B cell (primary cell): ENCODE data around the gene CDCA7L. TPM values are rescaled to one million over a fixed set of nuclear protein-coding genes. Genes with fewer than 3 reads are reported as not detected.

Experiments
- ATAC-seq: fragments of 200-7000 bp; cut with Tn5 transposase; one replicate; pipeline ENCODE4 v1.10.0; 2021; ENCODE audit warnings: low read depth, mild to moderate bottlenecking, moderate number of reproducible peaks, moderate library complexity
- CTCF ChIA-PET: fragments of 350-600 bp; sonication (Branson Sonifier 250); formaldehyde crosslinking; loops from one replicate; lab custom pipeline; 2021; ENCODE audit warnings: antibody characterized with exemption, inconsistent platforms; lab: Charles Lee
- POLR2A ChIA-PET: fragments of 350-600 bp; sonication (Branson Sonifier 250); formaldehyde crosslinking; loops from one replicate; lab custom pipeline; 2021; ENCODE audit warnings: antibody characterized with exemption; lab: Charles Lee
- DNase-seq: peaks from one replicate; pipeline ENCODE4 v3.0.0; 2013
- H2AFZ ChIP-seq: 2 replicates; pipeline ENCODE4 v1.6.1; 2012; ENCODE audit warnings: mild to moderate bottlenecking, low read depth, low read length; ENCODE audit not compliant: insufficient read depth, poor library complexity, severe bottlenecking
- H3K27ac ChIP-seq, 2 donors: 1 replicate in 1 of 2; 2 replicates in 1 of 2; pipeline ENCODE4 v1.5.1; 2012 to 2013; ENCODE audit warnings: low read length in 2 of 2, mild to moderate bottlenecking in 2 of 2, moderate library complexity in 1 of 2
- H3K27me3 ChIP-seq, 4 experiments: fragments of 200-600 bp in 1 of 4; sonication (generic) in 1 of 4; replicated peaks in 1 of 4; 1 replicate in 2 of 4; 2 replicates in 2 of 4; pipeline versions ENCODE4 v1.6.1 to v1.7.0; 2013 to 2016; ENCODE audit warnings: low read length in 3 of 4, mild to moderate bottlenecking in 2 of 4, mixed read lengths in 1 of 4, moderate library complexity in 1 of 4; ENCODE audit not compliant: insufficient read depth in 4 of 4, control insufficient read depth in 3 of 4; ENCODE audit errors: control extremely low read depth in 1 of 4
- H3K36me3 ChIP-seq, 2 experiments: replicated peaks in 1 of 2; 1 replicate in 1 of 2; 2 replicates in 1 of 2; pipeline versions ENCODE4 v1.6.1 to v1.7.1; 2013; ENCODE audit warnings: low read length in 1 of 2; ENCODE audit not compliant: insufficient read depth in 2 of 2, control insufficient read depth in 1 of 2; ENCODE audit errors: control extremely low read depth in 1 of 2, extremely low read depth in 1 of 2
- H3K4me1 ChIP-seq, 2 donors: fragments of 200-600 bp in 1 of 2; sonication (generic) in 1 of 2; 1 replicate in 1 of 2; 2 replicates in 1 of 2; pipeline versions ENCODE4 v1.5.1 to v1.6.1; 2013 to 2017; ENCODE audit warnings: low read length in 2 of 2; ENCODE audit not compliant: control insufficient read depth in 2 of 2, insufficient read depth in 2 of 2
- H3K4me2 ChIP-seq: replicated peaks from 2 replicates; pipeline ENCODE3; 2012; ENCODE audit warnings: mild to moderate bottlenecking, low read depth, low read length; ENCODE audit not compliant: poor library complexity, severe bottlenecking
- H3K4me3 ChIP-seq, 5 experiments: fragments of 200-600 bp in 1 of 5; sonication (generic) in 1 of 5; 1 replicate in 3 of 5; 2 replicates in 2 of 5; pipeline versions ENCODE4 v1.5.1 to v1.7.0; 2011 to 2016; ENCODE audit warnings: low read length in 4 of 5, mild to moderate bottlenecking in 4 of 5, low read depth in 2 of 5, control low read depth in 1 of 5, moderate library complexity in 1 of 5; ENCODE audit not compliant: insufficient read depth in 1 of 5; ENCODE audit errors: control extremely low read depth in 1 of 5, extremely low read depth in 1 of 5
- H3K79me2 ChIP-seq: fragments of 200-600 bp; sonication (generic); one replicate; pipeline ENCODE4 v1.6.0; 2016; ENCODE audit warnings: low read length; ENCODE audit not compliant: control insufficient read depth, insufficient read depth
- H3K9ac ChIP-seq: fragments of 200-600 bp; sonication (generic); 2 replicates; pipeline ENCODE4 v1.6.1; 2017; ENCODE audit warnings: mild to moderate bottlenecking, low read length, moderate library complexity
- H3K9me3 ChIP-seq, 3 donors: one replicate each; pipeline versions ENCODE4 v1.6.1 to v1.7.1; 2013; ENCODE audit warnings: low read length in 2 of 3; ENCODE audit not compliant: control insufficient read depth in 2 of 3, insufficient read depth in 1 of 3; ENCODE audit errors: control extremely low read depth in 1 of 3
- H4K20me1 ChIP-seq: 2 replicates; pipeline ENCODE4 v1.6.0; 2012; ENCODE audit warnings: mild to moderate bottlenecking, low read length; ENCODE audit not compliant: insufficient read depth, control insufficient read depth, poor library complexity, severe bottlenecking
- H3K27ac Mint-ChIP-seq: one replicate; pipeline ENCODE4 v1.8.0; 2021; ENCODE audit warnings: mixed read lengths
- H3K27me3 Mint-ChIP-seq: one replicate; pipeline ENCODE4 v1.8.0; 2021; ENCODE audit warnings: mixed read lengths
- H3K4me1 Mint-ChIP-seq: one replicate; pipeline ENCODE4 v1.8.0; 2021; ENCODE audit warnings: mixed read lengths
- H3K4me3 Mint-ChIP-seq: one replicate; pipeline ENCODE4 v1.8.0; 2021; ENCODE audit warnings: mixed read lengths
- H3K9me3 Mint-ChIP-seq: one replicate; pipeline ENCODE4 v1.8.0; 2022; ENCODE audit warnings: mixed read lengths; ENCODE audit not compliant: insufficient read depth
- EZH2 ChIP-seq: IDR thresholded peaks from 2 replicates; pipeline ENCODE4 v1.6.1; 2012; ENCODE audit warnings: borderline replicate concordance, low read depth, mild to moderate bottlenecking, moderate library complexity, low read length; ENCODE audit not compliant: insufficient read depth, poor library complexity, severe bottlenecking
- whole genome bisulfite sequencing: methylation state at CpG from one replicate; pipeline ENCODE4 v1.1.5; 2013; ENCODE audit warnings: missing lambda C conversion rate; ENCODE audit not compliant: insufficient coverage; 5-methylcytosine and 5-hydroxymethylcytosine counted together
- intact Hi-C: fragments of 100-400 bp; cut with micrococcal nuclease; formaldehyde crosslinking; loops from one replicate; pipeline ENCODE4 v1.10.0; 2022
- polyA plus RNA-seq: library from polyadenylated mRNA; depleted of rRNA; stranded (reverse); fragments of >200 nt; gene quantifications from 2 replicates; pipeline ENCODE4 v1.2.3, GENCODE V29; 2012
- total RNA-seq, 2 donors: library from RNA; stranded (reverse); fragments of 120-200 nt in 1 of 2; gene quantifications; 1 replicate in 1 of 2; 2 replicates in 1 of 2; pipeline versions ENCODE4 v1.2.3 to v1.2.4, GENCODE V29; 2013 to 2022
- TF ChIP-seq, protein P1 (sequence below): fragments of 200-600 bp; IDR thresholded peaks from one replicate; pipeline ENCODE4 v1.8.0; 2022; ENCODE audit warnings: antibody characterized with exemption, mild to moderate bottlenecking

CDCA7L gene
- total and polyA plus RNA-seq, 2 donors (not counting 1 experiment from before 2014, with no cell fraction given) = 84.0 to 129 TPM

DNA sequence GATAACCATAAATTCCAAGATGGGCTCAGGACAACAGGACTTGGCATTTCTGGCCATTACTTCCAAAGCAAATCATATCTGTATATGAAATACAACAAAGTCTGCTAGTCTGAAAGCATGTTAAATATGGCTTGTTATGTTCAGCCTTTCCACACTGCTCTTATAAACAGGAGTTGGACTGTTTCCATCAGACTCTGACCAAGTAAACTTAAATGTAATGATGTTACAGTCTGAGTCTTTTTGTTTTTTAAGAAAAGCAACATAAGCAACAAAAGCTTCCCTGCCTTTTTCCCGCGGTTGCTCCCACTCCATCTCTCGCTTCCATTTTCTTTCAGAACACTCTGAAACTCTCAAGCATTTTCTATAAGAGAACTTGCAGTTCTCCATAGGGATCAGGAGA, 8.1 kb upstream of the CDCA7L start:
- Mint-ChIP-seq H3K27ac (no peak overlapping the region), H3K9me3 (no peaks in the 10 kb centered on the region), H3K27me3 (no peaks in the 10 kb centered on the region), H3K4me1 (peaks cover 8% of the 10 kb centered on the region), H3K4me3 (no peak overlapping the region)
- Histone ChIP-seq H2AFZ (no peak overlapping the region), H3K4me1 (no peaks in the 10 kb centered on the region), H3K27me3 (no peaks in the 10 kb centered on the region), H4K20me1 (no peaks in the 10 kb centered on the region), H3K27ac (no peak overlapping the region), H3K36me3 (no peaks in the 10 kb centered on the region), H3K79me2 (no peaks in the 10 kb centered on the region), H3K4me3 (no peak overlapping the region), H3K9me3 (no peaks in the 10 kb centered on the region), H3K9ac (no peak overlapping the region), H3K4me2 (no peak overlapping the region)
- no peak for TF ChIP-seq EZH2
- TF ChIP-seq, protein P1, sequence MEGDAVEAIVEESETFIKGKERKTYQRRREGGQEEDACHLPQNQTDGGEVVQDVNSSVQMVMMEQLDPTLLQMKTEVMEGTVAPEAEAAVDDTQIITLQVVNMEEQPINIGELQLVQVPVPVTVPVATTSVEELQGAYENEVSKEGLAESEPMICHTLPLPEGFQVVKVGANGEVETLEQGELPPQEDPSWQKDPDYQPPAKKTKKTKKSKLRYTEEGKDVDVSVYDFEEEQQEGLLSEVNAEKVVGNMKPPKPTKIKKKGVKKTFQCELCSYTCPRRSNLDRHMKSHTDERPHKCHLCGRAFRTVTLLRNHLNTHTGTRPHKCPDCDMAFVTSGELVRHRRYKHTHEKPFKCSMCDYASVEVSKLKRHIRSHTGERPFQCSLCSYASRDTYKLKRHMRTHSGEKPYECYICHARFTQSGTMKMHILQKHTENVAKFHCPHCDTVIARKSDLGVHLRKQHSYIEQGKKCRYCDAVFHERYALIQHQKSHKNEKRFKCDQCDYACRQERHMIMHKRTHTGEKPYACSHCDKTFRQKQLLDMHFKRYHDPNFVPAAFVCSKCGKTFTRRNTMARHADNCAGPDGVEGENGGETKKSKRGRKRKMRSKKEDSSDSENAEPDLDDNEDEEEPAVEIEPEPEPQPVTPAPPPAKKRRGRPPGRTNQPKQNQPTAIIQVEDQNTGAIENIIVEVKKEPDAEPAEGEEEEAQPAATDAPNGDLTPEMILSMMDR = no peak
- ATAC-seq (no peak), DNase-seq (no peak)
- no CpG with 5 or more reads among the region's 3 CpGs for WGBS
- POLR2A ChIA-PET = interaction anchor here (0.7 kb wide), 1 partner anchor 526 kb away, joined by 6 read pairs; the partner anchor contains the start of gene SP4
- intact Hi-C loops = no loop called here
- CTCF ChIA-PET = interaction anchor here (1.3 kb wide), 1 partner anchor 10 kb away, joined by 3 read pairs; no protein-coding TSS in a partner anchor

DNA sequence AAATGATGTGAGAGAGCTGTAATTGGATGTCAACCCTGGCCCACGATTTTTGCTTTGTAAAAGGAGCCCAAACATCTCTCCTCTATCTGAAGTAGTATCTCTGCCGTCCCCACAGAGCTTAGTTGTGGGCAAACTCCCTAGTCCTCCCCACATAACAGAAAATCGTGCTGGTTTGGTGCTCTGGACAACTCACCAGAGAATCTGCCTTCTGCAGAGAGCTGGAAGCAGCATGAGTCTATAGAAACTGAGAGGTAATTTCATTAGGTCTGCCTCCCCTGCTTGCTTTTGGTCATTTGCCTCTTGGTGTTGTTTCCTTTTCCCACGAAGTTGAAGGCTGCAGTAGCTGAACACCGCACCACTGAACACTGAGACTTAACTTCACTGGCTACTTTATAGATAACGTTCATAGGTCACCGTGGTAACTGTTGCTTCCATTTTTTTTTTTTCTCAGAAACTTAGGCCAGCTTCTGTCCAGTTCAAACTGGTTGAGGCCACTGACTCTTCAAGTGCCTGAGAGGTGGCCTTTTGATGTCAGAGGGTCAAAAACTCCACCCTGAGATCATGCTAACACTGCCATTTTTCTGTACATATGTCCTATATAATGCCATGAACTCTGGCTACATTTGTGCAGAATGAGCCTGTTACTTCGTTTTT, 3.3 kb upstream of the CDCA7L start:
- no peaks in the 10 kb centered on the region for H3K9me3 ChIP-seq
- no peak overlapping the region for H2AFZ ChIP-seq
- WGBS = 53% methylated on average over 5 of the region's 8 CpGs
- H4K20me1 ChIP-seq = no peaks in the 10 kb centered on the region
- TF ChIP-seq EZH2 = no peak
- TF ChIP-seq, protein P1 = no peak
- intact Hi-C loops = loop anchor here (5.0 to 10.0 kb wide), 4 partner anchors 37 to 1648 kb away; partner anchors contain the start of genes CCDC126 and HYCC1
- no peak overlapping the region for H3K4me2 ChIP-seq
- no peak for DNase-seq
- no peak overlapping the region for H3K4me3 ChIP-seq
- POLR2A ChIA-PET = interaction anchor here (0.6 to 0.7 kb wide), 2 partner anchors 245 to 522 kb away, joined by 3 read pairs; no protein-coding TSS in a partner anchor
- H3K9ac ChIP-seq = no peak overlapping the region
- peaks cover 22 to 29% of the 10 kb centered on the region in 2 donors for H3K4me1 ChIP-seq
- Mint-ChIP-seq H3K4me3 (no peak overlapping the region), H3K4me1 (peaks cover 34% of the 10 kb centered on the region), H3K9me3 (no peaks in the 10 kb centered on the region), H3K27ac (no peak overlapping the region), H3K27me3 (no peaks in the 10 kb centered on the region)
- peaks cover 6% of the 10 kb centered on the region for H3K79me2 ChIP-seq
- H3K27me3 ChIP-seq = no peaks in the 10 kb centered on the region
- no peaks in the 10 kb centered on the region for H3K36me3 ChIP-seq
- H3K27ac ChIP-seq = no peak overlapping the region
- no peak for ATAC-seq
- CTCF ChIA-PET = interaction anchor here (0.9 kb wide), 1 partner anchor 15 kb away, joined by 3 read pairs; no protein-coding TSS in a partner anchor
